HG02610 (cell line): ENCODE data around the gene GATAD2A.

ENCODE experiments used
- ATAC-seq: cut with Tn5 transposase; IDR thresholded peaks from one replicate; pipeline ENCODE4 v1.9.1; 2021; ENCODE audit warnings: mild to moderate bottlenecking, moderate library complexity; ENCODE audit not compliant: unreplicated experiment

GATAD2A gene

DNA sequence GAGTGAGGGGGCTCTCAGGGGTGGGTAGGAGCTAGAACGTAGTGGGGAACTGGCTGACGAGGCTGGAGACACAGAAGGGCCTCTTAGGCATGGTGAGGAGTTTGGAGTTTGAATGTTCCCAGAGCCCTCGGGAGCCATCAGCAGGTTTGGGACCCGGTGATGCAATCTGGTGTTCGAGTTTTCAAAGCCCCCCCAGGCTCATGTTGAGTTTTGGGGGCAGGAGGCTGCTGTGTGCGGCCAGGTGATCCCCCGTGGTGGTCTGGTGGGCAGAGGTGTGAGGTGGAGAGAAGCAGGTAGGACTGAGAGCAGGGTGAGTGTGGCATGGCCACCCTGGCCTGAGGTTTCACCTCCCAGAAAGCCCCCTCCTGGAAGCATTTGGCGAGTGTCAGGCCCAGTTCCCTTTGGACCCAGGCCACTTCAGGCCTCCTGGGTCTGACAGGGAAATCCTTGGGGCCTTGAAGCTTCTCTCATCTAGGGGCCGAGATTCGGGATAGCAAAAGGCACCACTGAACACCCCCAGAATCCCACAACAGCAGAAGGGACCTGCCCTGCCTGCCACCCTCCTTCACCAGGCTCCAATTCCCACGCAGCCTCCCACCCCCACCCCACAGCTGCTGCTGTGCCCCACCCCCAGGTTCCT lies 124.4 kb downstream of the GATAD2A start:
- ATAC-seq, result no peak

- no peak for ATAC-seq
Measured at GRCh38 chr19:19530423-19530804, 124.9 kb downstream of the GATAD2A start.

DNA sequence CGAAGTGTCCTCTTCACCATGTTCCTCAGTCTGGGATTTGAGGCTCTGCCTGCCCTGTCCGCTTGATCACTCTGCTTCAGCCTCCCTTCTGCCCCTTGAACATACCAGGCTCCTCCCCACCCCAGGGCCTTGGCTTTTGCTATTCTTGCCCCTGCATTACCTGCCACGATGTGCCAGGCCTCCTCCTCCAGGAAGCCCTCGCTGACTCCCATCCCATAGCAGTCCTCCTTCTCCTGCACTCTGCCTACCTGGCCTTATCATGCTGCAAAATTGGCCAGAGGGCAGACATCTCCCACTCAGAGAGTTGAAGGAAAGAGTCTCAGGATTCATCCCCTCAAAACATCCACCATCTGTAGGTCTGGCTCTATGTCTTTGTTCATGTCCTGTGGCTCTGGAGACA lies 125.4 kb downstream of the GATAD2A start:
- no peak for ATAC-seq

DNA sequence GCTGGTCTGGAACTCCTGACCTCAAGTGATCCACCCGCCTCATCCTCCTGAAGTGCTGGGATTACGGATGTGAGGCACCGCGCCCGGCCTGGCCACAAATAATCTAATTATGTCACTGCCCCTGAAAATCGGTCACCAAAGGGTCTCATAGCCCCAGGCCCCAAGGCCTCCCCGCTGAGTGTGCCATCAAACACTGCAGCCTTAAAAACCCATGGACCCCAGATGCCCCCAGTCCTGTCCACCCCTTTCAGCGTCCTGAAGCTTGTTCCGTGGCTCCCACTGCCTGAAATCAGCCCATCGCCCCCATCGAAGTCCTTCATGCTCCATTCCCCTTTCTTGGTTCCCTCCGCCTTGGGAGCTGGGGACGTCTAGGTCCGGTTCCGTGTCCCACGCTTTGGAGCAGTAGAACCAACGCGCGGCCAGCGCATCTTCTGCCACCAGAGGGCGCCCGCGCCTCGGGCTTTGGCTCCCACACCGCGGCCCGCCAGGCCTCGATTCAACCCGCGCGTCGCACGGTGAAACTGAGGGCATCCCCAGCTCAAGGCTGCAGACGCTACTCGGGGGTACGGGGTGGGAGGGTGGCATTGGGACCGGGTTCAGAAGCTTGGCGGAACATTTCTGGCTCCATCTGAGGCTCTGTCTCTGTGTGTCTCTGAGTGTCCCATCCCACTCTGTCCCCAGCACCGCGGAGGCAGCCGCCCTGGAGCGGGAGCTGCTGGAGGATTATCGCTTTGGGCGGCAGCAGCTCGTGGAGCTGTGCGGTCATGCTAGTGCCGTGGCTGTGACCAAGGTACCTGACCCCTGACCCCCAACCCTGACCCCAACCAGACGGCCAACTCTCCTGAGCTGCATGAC lies 126.7 kb downstream of the GATAD2A start:
- ATAC-seq, result no peak

DNA sequence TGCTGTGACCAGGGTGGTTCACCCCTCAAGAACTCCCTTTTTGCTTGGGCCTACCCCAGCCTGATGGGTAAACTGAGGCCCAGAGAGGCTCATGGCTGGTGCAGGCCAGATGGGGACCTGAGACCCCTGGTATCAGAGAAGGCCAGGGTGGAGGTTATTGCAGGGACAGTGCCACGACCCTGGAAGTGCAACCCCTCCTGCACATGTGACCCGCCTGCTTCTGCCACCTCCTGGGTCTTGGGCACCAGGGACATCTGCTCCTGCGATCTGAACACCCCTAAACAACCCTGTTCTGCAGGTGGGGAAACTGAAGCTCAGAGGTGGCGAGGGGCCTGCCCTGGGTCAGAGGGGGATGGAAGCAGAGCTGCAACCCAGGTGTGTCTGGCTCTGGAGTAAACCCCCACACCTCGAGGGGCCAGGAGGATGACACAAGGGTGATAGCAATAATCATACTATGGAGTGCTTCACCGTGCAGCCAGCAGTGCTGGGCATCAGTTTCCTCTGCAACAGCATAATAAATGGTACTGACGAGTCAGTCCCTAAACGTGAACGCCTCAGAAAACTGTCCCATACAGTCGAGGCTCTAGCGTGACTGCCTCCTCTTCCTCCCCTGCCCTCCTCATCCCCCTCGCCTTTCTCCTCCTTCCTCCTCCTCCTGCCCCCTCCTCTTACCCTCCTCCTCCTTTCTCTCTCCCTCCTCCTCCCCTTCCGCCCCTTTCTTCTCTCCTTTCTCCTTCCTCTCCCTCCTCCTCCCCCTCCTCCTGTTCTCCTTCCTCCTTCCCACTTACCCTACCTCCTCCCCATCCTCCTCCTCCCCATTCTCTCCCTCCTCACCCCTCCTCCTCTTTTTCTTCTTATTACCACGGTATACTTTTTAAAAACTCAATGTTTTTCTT lies 127.6 kb downstream of the GATAD2A start:
- ATAC-seq, result no peak

DNA sequence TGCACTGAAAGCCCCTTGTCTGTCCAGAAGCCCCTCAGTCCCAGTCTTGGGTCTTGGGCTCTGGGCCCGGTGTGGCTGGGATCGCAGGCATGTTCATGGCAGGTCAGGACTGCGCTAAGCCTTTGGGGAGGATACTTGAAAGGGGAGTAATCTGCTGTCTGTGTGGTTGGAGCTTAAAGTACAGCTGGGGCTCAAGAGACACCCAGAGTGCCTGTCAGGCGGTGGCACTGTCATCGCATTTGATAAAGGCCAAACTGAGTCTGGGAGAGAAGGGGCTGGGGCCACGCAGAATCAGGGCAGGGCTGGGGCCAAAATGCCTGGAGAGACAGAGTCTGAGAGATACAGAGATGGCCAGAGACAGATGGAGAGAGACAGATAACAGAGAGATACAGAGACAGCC lies 128.4 kb downstream of the GATAD2A start:
- no peak for ATAC-seq

- no peak for ATAC-seq
Measured at GRCh38 chr19:19534556-19535265, 129.2 kb downstream of the GATAD2A start.

DNA sequence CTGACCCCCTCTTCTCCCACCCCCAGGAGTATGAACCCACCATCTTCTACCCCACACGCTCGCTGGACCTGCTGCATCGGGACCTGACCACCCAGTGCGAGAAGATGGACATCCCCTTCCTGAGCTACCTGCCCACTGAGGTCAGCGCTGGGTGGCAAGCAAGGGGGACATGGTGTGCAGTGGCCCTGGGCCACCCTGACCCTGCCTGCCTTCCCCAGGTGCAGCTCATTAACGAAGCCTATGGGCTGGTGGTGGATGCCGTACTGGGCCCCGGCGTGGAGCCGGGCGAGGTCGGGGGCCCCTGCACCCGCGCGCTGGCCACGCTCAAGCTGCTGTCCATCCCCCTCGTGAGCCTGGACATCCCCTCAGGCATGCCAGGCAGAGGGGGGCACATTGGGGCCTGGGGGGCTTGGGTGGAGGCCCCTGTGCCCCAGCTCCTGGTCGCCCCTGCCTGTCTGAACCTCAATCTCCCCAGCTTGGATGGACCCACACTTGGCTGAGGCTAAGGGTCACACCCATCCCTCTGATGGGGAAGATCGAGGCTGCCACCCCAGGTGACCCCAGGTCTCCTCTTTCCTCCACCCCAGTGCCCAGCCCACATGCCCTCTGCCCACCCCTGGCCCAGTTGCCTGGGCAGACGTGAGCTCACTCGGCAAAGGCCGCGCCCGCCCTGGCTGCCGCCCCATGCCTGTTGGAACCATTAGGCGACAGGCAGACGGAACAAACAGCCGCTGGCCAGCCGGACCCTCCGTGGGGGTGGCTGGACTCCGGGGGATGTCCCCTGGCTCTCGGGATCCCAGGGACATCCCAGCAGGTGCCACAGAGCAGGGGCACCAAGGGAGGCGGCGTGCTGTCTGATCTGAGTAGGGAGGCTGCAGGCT lies 130.1 kb downstream of the GATAD2A start:
- ATAC-seq, result no peak

GRCh38 chr19:19537075-19538048 lies 131.9 kb downstream of the GATAD2A start:
- no peak for ATAC-seq

- ATAC-seq, result no peak
Measured at GRCh38 chr19:19538061-19538784, 132.7 kb downstream of the GATAD2A start, which contains the start of gene CILP2. Gene CILP2 (plus strand): TSS chr19:19538265. CDS start chr19:19538350, 85 bp downstream.

- no peak for ATAC-seq
Measured at GRCh38 chr19:19538785-19539166, 133.3 kb downstream of the GATAD2A start.

GRCh38 chr19:19539698-19540063 lies 134.2 kb downstream of the GATAD2A start:
- ATAC-seq, result no peak

DNA sequence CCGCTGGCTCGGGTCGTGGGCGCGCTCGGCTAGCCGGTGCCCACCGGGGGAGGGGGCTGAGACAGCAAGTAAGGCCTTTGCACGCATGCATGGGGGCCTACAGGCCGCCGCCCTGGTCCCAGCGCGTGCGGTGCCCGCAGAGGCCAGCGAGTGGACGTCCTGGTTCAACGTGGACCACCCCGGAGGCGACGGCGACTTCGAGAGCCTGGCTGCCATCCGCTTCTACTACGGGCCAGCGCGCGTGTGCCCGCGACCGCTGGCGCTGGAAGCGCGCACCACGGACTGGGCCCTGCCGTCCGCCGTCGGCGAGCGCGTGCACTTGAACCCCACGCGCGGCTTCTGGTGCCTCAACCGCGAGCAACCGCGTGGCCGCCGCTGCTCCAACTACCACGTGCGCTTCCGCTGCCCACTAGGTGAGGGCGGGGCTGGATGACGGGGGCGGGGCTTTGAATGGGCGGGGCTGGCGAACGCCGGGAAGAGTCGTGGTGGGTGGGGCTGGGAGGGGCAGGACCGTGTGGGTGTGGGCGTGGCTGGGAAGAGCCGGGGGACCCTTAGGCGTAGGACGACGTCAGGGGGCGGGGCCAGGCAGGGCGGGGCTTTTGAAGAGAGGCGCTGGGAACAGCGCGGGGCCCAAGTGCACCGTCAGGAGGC lies 134.7 kb downstream of the GATAD2A start:
- no peak for ATAC-seq

- no peak for ATAC-seq
Measured at GRCh38 chr19:19540715-19541515, 135.4 kb downstream of the GATAD2A start.

- ATAC-seq, result no peak
Measured at GRCh38 chr19:19541616-19542015, 136.1 kb downstream of the GATAD2A start.

DNA sequence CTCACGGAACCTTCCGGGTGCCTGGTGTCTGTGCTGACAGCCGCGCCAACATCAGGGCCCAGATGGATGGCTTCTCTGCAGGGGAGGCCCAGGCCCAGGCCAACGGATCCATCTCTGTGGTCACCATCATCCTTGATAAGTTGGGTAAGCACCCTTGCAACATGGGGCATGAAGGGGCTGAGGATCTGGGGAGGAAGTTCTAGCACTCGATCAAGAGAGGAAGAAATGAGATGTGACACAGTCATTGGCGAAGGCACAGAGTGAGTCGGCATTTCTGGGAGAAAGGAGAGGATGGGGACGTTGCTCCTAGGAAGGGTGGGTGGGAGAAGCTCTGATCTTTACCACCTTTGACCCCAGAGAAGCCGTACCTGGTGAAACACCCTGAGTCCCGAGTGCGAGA lies 137.0 kb downstream of the GATAD2A start:
- no peak for ATAC-seq

GRCh38 chr19:19543101-19543500 lies 137.6 kb downstream of the GATAD2A start:
- ATAC-seq, result no peak
